Lower lobe of right lung (tissue), 2 donors: Measurements from ENCODE around the gene ENTHD1. TPM values are rescaled to one million over a fixed set of nuclear protein-coding genes. Genes with fewer than 3 reads are reported as not detected.

Experiments
- ATAC-seq, 2 donors: fragments of 200-7000 bp; cut with Tn5 transposase; one replicate each; pipeline ENCODE4 v1.9.1; 2020 to 2022; ENCODE audit warnings: mild to moderate bottlenecking in 2 of 2, moderate library complexity in 2 of 2
- DNase-seq: peaks from one replicate; pipeline ENCODE4 v3.0.0-alpha.2; 2020
- H3K27ac ChIP-seq: fragments of 200-600 bp; one replicate; pipeline ENCODE4 v1.8.0; 2022
- H3K27me3 ChIP-seq: fragments of 200-600 bp; one replicate; pipeline ENCODE4 v1.8.0; 2022; ENCODE audit warnings: low read depth
- H3K36me3 ChIP-seq: fragments of 200-600 bp; one replicate; pipeline ENCODE4 v1.8.0; 2022; ENCODE audit warnings: mild to moderate bottlenecking
- H3K4me1 ChIP-seq: fragments of 200-600 bp; one replicate; pipeline ENCODE4 v1.8.0; 2022
- H3K4me3 ChIP-seq: fragments of 200-600 bp; one replicate; pipeline ENCODE4 v1.8.0; 2022; ENCODE audit warnings: mild to moderate bottlenecking
- H3K9me3 ChIP-seq: fragments of 200-600 bp; one replicate; pipeline ENCODE4 v1.8.0; 2022
- intact Hi-C: fragments of 100-400 bp; cut with DNase I; formaldehyde crosslinking; loops from one replicate; pipeline ENCODE4 v1.11.0; 2022
- total RNA-seq: library from RNA; stranded (reverse); fragmentation: NEBNext Ultra II Directional; extraction: Animal tissue kit (Norgen Biotek cat#: 25700); gene quantifications from one replicate; pipeline ENCODE4 v1.2.1, GENCODE V29; 2021
- TF ChIP-seq, protein P1 (sequence below): fragments of 200-600 bp; IDR thresholded peaks from one replicate; pipeline ENCODE4 v1.8.0; 2022; ENCODE audit warnings: antibody characterized with exemption, mild to moderate bottlenecking
- donor health status: DM: no; HTN: yes; CAD: no; lungs with severe emphysema.

ENTHD1 gene
- total RNA-seq, 1 donor from 2014 or later = not detected

DNA sequence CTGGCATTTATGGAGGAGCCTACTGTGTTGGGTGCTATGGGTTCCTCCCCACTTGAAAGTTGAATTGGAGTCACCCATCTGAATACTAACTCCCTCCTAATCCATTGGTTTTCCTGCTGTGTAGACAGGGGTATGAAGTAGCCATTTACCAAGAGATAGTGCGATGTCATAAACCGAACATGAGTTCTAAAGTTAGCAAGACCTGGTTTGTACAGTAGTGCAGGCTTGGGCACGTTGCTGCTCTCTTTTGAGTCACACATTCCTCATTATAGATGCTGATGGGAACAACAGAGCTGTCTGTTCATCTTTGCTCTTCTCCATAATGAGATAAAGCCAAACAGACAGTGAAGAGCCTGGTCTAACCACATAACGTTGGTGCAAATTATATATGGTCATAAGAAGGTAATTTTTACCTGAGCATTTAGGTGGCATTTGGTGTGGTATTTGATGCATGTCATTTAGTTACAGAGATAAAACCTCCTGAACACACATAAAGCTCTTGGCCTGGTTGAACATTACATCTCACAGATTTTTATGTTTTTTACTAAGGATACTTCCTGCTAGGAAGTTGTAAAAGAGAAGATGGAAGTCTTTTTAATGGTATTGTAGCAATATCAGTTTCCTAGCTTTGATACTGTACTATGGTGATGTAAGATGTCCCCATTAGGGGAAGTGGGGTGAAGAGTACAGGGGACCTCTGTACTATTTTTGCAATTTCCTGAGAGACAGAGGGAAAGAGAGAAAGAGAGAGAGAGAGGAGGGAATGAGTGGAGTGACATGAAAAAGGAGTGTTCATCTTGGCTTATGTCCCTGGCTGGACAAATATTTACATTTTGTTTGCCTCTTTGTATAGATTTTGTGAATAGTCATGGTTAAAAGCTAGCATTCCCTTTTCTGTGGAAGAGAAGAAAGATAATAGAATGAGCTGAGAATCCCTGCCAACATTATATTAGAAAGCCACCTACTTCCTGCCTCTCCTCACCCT lies 35.3 kb upstream of the ENTHD1 start:
- intact Hi-C loops = no loop called here
- Histone ChIP-seq H3K27me3 (peaks cover 52% of the 10 kb centered on the region), H3K9me3 (no peaks in the 10 kb centered on the region), H3K27ac (no peak overlapping the region), H3K36me3 (no peaks in the 10 kb centered on the region), H3K4me1 (peaks cover 11% of the 10 kb centered on the region), H3K4me3 (no peak overlapping the region)
- TF ChIP-seq, protein P1, sequence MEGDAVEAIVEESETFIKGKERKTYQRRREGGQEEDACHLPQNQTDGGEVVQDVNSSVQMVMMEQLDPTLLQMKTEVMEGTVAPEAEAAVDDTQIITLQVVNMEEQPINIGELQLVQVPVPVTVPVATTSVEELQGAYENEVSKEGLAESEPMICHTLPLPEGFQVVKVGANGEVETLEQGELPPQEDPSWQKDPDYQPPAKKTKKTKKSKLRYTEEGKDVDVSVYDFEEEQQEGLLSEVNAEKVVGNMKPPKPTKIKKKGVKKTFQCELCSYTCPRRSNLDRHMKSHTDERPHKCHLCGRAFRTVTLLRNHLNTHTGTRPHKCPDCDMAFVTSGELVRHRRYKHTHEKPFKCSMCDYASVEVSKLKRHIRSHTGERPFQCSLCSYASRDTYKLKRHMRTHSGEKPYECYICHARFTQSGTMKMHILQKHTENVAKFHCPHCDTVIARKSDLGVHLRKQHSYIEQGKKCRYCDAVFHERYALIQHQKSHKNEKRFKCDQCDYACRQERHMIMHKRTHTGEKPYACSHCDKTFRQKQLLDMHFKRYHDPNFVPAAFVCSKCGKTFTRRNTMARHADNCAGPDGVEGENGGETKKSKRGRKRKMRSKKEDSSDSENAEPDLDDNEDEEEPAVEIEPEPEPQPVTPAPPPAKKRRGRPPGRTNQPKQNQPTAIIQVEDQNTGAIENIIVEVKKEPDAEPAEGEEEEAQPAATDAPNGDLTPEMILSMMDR = no peak
- peak; percentile 36 to 51 for ATAC-seq
- no peak for DNase-seq

DNA sequence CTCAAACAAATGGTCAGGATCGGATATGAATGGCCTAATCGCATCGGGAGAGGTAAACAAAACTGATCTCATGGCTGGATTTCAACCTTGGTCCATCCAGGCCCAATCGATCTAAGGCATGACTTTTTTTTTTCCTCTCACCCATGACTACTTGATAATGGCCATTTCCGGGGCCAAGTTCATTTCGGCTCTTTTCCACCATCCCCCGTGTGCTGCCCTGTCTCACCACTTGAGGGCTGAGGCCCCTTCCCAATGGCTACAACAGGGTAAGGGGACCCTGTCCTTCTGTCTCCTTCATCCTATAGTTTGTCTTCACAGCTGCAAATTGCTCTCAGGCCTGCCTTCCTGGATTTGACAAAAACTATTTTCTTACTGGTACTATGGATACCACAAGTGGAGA lies 34.0 kb upstream of the ENTHD1 start:
- Histone ChIP-seq H3K4me3 (peak overlapping the region; percentile 13), H3K27ac (no peak overlapping the region), H3K27me3 (peaks cover 50% of the 10 kb centered on the region), H3K4me1 (peaks cover 11% of the 10 kb centered on the region), H3K36me3 (no peaks in the 10 kb centered on the region), H3K9me3 (no peaks in the 10 kb centered on the region)
- ATAC-seq (no peak), DNase-seq (no peak)
- intact Hi-C loops = no loop called here
- TF ChIP-seq, protein P1 = no peak

DNA sequence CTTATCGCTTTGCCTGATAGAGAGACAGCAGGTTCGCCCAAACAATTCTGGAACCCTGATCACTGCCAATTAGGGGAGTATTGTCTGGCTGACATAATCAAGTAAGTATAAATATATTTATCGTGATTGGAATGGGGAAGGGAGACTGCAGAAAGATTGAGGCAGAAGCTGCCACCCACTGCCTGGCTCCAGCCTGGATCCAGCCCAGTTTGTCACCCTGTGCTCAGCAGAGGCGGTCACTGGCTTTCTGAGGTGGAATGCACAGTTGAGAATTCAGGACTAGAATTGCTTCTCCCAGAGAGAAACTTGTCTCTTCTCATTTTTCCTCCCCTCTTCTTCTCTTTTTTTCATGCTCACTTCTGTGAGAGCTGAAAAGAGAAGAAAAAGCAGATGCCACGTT lies 33.2 kb upstream of the ENTHD1 start:
- Histone ChIP-seq H3K27ac (no peak overlapping the region), H3K4me1 (peaks cover 11% of the 10 kb centered on the region), H3K4me3 (peak overlapping the region; percentile 13), H3K27me3 (peaks cover 55% of the 10 kb centered on the region), H3K9me3 (no peaks in the 10 kb centered on the region), H3K36me3 (no peaks in the 10 kb centered on the region)
- DNase-seq = no peak
- TF ChIP-seq, protein P1 = no peak
- intact Hi-C loops = no loop called here
- no peak for ATAC-seq

DNA sequence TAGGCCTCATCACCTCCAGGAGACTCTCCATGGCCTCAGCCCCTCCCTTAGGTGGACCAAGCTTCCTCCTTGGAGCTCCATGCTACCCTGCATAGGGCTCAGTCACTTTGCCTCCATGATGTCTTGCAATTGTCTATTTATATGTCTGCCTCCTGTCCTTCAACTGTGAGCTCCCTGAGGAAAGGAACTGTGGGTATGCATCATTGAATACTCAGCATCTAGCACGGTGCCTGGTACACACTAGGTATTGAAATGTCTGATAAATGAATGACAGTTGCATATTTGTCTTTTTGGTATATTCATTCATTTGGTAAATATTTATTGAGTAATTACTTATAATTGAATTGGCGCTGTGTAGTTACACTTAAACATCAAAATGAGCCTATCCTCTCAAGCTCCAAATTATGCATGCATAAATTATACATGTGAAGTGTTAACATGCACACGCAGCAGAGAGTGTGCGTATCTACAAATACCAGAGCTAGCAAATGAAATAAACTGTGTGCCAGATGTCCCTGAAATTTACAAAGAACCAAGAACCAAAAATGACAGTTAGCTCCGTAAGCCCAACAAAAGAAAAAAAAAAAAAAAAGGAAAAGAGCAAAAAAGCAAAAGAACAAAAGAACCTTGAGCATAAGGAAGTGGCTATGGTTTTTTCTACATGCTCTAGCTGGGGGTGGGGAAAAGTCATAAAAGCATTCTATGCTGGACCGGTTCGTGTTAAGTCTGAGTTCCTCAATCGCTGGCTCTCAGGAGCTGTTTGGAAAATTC lies 32.5 kb upstream of the ENTHD1 start:
- no peaks in the 10 kb centered on the region for H3K36me3 ChIP-seq
- no peak overlapping the region for H3K4me3 ChIP-seq
- H3K4me1 ChIP-seq = peaks cover 11% of the 10 kb centered on the region
- H3K27ac ChIP-seq = no peak overlapping the region
- intact Hi-C loops = no loop called here
- ATAC-seq (no peak), DNase-seq (no peak)
- H3K9me3 ChIP-seq = no peaks in the 10 kb centered on the region
- H3K27me3 ChIP-seq = peaks cover 52% of the 10 kb centered on the region
- TF ChIP-seq, protein P1 = no peak

DNA sequence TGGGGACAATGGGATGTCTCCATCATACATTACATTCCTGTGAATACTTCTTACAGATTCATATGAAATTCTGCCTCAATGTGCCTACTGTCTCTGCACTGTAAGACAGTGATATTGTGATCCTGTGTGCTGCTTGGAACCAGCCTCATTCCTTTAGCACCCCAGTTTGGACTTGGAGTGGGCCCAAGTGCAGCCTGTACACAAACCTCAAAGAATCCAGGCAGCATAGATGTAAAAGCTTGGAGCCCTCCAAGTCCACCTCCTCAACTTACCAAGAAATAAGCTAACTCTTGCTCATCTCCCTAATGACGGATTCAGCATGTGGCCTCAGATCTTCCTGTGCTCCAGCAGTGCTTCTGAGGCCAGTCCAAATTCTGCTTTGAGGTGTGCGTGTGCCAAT lies 31.7 kb upstream of the ENTHD1 start:
- H3K36me3 ChIP-seq = no peaks in the 10 kb centered on the region
- no peak for ATAC-seq
- H3K4me3 ChIP-seq = no peak overlapping the region
- no peak overlapping the region for H3K27ac ChIP-seq
- TF ChIP-seq, protein P1 = no peak
- H3K27me3 ChIP-seq = peaks cover 47% of the 10 kb centered on the region
- H3K9me3 ChIP-seq = no peaks in the 10 kb centered on the region
- H3K4me1 ChIP-seq = peaks cover 11% of the 10 kb centered on the region
- intact Hi-C loops = no loop called here
- DNase-seq = no peak
